NCI-H1436 (cell line): Measurements from ENCODE around the gene DZIP1L.
"Not testable (repeated sequence)": the region's sequence is repeated elsewhere in the genome, so short reads cannot be mapped to it uniquely, and the experiment has no call there.

Experiments
- DNase-seq: peaks from one replicate; lab custom pipeline; 2025; lab: John Stamatoyannopoulos, UW

The DZIP1L gene

GRCh38 chr3:138113326-138113725 is 2.1 kb downstream of the DZIP1L start:
- no peak for DNase-seq

GRCh38 chr3:138112362-138112761 is 3.0 kb downstream of the DZIP1L start:
- DNase-seq: no peak

GRCh38 chr3:138105598-138105997 is 9.8 kb downstream of the DZIP1L start:
- no peak for DNase-seq

- no peak for DNase-seq
Observed at GRCh38 chr3:138103466-138103865, 11.9 kb downstream of the DZIP1L start.

GRCh38 chr3:138101351-138101940 is 14.0 kb downstream of the DZIP1L start:
- not testable (repeated sequence) for DNase-seq

- no peak for DNase-seq
Observed at GRCh38 chr3:138099417-138099816, 16.0 kb downstream of the DZIP1L start.

GRCh38 chr3:138097192-138098172 is 17.9 kb downstream of the DZIP1L start:
- no peak for DNase-seq

- no peak for DNase-seq
Observed at GRCh38 chr3:138093721-138094120, 21.7 kb downstream of the DZIP1L start.

- DNase-seq: no peak
Observed at GRCh38 chr3:138092023-138092422, 23.4 kb downstream of the DZIP1L start.

- no peak for DNase-seq
Observed at GRCh38 chr3:138089091-138089490, 26.3 kb downstream of the DZIP1L start.

GRCh38 chr3:138085745-138086144 is 29.7 kb downstream of the DZIP1L start:
- DNase-seq: not testable (repeated sequence)

GRCh38 chr3:138084196-138084595 is 31.2 kb downstream of the DZIP1L start:
- DNase-seq: no peak

GRCh38 chr3:138082992-138083386 is 32.4 kb downstream of the DZIP1L start:
- no peak for DNase-seq

- no peak for DNase-seq
Observed at GRCh38 chr3:138082085-138082991, 33.1 kb downstream of the DZIP1L start.

- no peak for DNase-seq
Observed at GRCh38 chr3:138081371-138082084, 33.9 kb downstream of the DZIP1L start.

- DNase-seq: no peak
Observed at GRCh38 chr3:138079901-138080300, 35.5 kb downstream of the DZIP1L start.

- DNase-seq: no peak
Observed at GRCh38 chr3:138078901-138079344, 36.5 kb downstream of the DZIP1L start.

GRCh38 chr3:138078096-138078495 is 37.3 kb downstream of the DZIP1L start:
- no peak for DNase-seq

GRCh38 chr3:138072796-138073195 is 42.6 kb downstream of the DZIP1L start:
- no peak for DNase-seq

- DNase-seq: no peak
Observed at GRCh38 chr3:138070006-138070405, 45.4 kb downstream of the DZIP1L start.

GRCh38 chr3:138068579-138069174 is 46.7 kb downstream of the DZIP1L start:
- peak; percentile 71 for DNase-seq
